ENCODE measurements around the gene ZSCAN20.
A peak's percentile ranks its signal among the peaks of the same experiment; 100 is the strongest.

Gene ZSCAN20

GRCh38 chr1:33472269-33472980 lies at the start of gene ZSCAN20:
Gene ZSCAN20 (plus strand): TSS chr1:33472645. CDS start chr1:33479289, 6,644 bp downstream.
- DNase-seq: peak; percentile 85 to 89

GRCh38 chr1:33424205-33424604 lies 48.2 kb upstream of the ZSCAN20 start:
- DNase-seq: no peak

GRCh38 chr1:33424610-33425009 lies 47.8 kb upstream of the ZSCAN20 start:
- DNase-seq: no peak

GRCh38 chr1:33425900-33426299 lies 46.5 kb upstream of the ZSCAN20 start:
- DNase-seq: no peak

GRCh38 chr1:33426916-33427315 lies 45.5 kb upstream of the ZSCAN20 start:
- DNase-seq: no peak

- DNase-seq: no peak
These were observed 43.8 kb upstream of the ZSCAN20 start for GRCh38 chr1:33428661-33429060.

GRCh38 chr1:33429332-33429731 lies 43.1 kb upstream of the ZSCAN20 start:
- DNase-seq: no peak

GRCh38 chr1:33429856-33430691 lies 42.4 kb upstream of the ZSCAN20 start:
- DNase-seq: peak in 1 of 2 donors; percentile 6

- DNase-seq: peak; percentile 94
These were observed 41.5 kb upstream of the ZSCAN20 start, which contains the start of gene PHC2 for GRCh38 chr1:33430692-33431593. Gene PHC2 (minus strand): TSS chr1:33431095. CDS start chr1:33375539, 55,556 bp downstream.

GRCh38 chr1:33433509-33434362 lies 38.7 kb upstream of the ZSCAN20 start:
- DNase-seq: peak; percentile 23 to 69

GRCh38 chr1:33434363-33434750 lies 38.1 kb upstream of the ZSCAN20 start:
- no peak for DNase-seq

- DNase-seq: no peak
These were observed 37.2 kb upstream of the ZSCAN20 start for GRCh38 chr1:33435096-33435820.

- no peak for DNase-seq
These were observed 35.7 kb upstream of the ZSCAN20 start for GRCh38 chr1:33436557-33437285.

GRCh38 chr1:33438364-33439160 lies 33.9 kb upstream of the ZSCAN20 start:
- no peak for DNase-seq

- no peak for DNase-seq
These were observed 32.8 kb upstream of the ZSCAN20 start for GRCh38 chr1:33439662-33440061.

- DNase-seq: no peak
These were observed 31.2 kb upstream of the ZSCAN20 start for GRCh38 chr1:33441088-33441745.

GRCh38 chr1:33442141-33442540 lies 30.3 kb upstream of the ZSCAN20 start:
- DNase-seq: no peak

GRCh38 chr1:33443080-33443704 lies 29.3 kb upstream of the ZSCAN20 start:
- no peak for DNase-seq

Data from CD4-positive, alpha-beta T cell treated with Interferon alpha-2 for 1 hour (primary cell).